Stimulated activated CD4-positive, alpha-beta T cell treated with anti-CD3 and anti-CD28 coated beads, Interleukin-4, amount 100 ng/mL, for 4 hours (primary cell): ENCODE data around the gene ABHD6.
"Not testable (repeated sequence)": the region's sequence is repeated elsewhere in the genome, so short reads cannot be mapped to it uniquely, and the experiment has no call there.

ENCODE experiments used
- DNase-seq, 2 experiments: peaks; one replicate each; pipeline ENCODE4 v3.0.0-alpha.2; 2020

The ABHD6 gene

DNA sequence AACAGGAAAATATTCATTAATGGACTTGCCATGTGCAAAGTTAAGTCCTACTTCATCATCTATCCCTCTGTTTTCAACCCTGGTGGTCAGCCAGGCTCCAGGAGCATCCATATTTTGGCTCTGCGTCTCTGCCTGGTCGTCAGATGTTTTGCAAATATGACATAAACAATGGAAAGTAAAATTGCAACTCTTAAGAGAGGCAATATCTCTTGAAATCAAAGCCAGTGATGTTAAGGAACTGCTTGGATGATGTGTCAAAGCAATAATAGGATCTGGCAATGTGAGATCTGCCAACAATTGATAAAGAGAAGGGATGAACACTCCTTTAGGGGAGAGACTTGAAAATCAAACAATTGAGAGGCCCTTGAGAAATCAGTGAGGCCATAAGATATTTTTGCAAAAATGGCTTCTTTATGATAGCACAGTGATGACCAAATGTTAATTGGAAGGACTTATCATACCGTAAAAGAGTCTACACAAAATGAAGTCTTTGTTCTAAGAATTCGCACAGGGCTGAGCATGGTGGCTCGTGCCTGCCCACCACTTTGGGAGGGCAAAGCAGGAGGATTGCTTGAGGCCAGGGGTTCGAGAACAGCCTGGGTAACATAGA, 6.5 kb downstream of the ABHD6 start:
- DNase-seq: no peak

GRCh38 chr3:58246148-58247047, 8.8 kb downstream of the ABHD6 start:
- DNase-seq: no peak

DNA sequence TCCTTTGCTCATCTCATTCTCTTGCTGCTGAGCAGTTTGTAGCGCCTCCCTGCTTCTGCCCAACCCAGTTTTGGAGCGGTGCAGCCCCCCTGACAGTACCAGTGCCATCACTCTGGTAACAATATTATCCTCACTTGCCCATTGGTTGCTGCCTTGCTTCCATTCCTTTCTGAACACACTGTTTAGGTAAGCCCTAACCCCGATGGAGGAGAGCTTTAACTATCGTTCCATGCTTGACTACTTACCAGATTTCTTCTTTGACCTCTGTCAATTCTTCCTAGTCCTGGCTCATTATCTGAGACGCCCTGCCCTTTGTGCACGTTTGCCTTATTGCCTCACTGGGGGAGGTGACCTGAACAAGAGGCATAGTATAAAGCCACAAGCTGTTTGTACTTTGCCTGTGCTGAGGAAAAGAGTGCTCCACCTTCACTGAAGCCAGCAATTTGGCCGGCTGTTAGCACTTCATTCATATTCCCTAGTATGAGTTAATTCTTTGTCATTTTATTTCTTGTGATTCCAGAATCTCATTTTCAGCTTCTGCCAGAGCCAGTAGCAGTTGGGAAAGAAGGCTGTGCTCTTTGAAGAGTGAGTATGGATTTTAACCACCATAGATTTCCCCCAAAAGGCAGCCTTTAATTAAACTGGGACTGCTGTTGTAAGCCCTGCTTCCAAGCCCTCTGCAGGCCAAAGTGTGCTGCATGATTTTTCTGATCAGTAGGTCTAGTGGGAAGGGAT, 11.9 kb downstream of the ABHD6 start:
- DNase-seq: no peak

DNA sequence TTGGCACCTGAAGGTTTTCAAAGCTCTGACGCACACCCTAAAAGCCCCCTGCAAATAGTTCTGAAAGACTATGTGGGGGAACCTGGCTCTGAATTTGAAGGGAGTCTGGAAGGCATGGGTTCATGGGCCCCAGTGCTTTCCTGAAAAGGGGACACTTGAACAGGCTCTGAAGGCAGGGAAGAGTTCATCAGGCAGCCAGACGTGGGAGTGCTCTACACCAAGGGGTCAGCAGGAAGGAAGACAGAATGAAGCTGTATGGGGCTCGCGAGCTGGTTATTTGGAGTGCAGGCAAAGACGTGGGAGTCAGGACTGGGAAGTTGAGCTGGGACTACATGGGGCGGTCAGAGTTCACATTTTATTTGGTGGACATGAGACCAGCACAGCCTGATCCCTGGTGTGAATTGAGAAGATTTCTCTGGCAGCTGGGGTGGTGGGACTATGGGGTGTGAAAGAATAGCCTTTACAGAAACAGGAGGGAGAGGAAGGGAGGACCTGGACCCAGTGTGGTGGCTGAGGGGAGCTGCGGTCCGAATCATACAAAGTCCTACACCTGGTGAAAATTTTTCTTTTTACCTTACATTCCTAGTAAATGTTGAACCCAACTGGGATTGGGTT, 12.6 kb downstream of the ABHD6 start:
- DNase-seq: no peak

- no peak for DNase-seq
These were observed 14.0 kb downstream of the ABHD6 start for GRCh38 chr3:58251631-58252035.

DNA sequence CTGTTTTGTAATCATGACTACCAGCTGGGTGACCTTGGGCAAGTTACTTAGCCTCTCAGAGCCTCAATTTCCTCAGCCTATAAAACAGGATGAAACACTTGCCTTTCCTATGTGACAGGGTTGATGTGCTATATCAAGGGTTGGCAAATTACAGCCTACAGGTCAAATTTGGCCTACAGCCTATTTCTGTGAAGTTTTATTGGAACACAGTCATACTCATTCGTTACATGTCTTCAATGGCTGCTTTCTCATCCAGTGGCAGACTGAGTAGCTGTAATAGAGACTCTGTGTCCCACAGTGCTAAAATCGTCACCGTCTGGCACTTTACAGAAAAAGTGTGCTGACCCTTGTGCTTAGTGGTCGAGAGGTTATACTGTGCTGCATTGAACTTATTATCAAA, 16.6 kb downstream of the ABHD6 start:
- DNase-seq: no peak

DNA sequence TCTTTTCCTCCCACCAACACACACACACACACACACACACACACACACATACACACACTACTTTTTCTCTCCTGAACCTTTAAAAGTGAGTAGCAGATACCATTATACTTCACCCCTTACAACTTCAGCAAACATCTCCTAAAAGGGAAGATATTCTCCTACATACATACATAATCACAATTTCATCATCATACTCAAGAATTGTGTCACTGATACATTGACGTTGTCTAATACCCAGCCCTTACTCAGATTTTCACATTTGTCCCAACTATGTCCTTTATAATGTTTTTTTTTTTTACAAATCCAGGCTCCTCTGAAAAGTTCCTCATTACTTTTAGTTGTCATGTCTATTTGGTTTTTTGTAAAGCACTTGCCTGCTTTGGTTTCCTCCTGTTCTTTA, 18.5 kb downstream of the ABHD6 start:
- no peak for DNase-seq

GRCh38 chr3:58256511-58256910, 18.9 kb downstream of the ABHD6 start:
- no peak for DNase-seq

- no peak for DNase-seq
These were observed 20.9 kb downstream of the ABHD6 start for GRCh38 chr3:58258392-58259055.

GRCh38 chr3:58260261-58260731, 22.7 kb downstream of the ABHD6 start:
- no peak for DNase-seq

DNA sequence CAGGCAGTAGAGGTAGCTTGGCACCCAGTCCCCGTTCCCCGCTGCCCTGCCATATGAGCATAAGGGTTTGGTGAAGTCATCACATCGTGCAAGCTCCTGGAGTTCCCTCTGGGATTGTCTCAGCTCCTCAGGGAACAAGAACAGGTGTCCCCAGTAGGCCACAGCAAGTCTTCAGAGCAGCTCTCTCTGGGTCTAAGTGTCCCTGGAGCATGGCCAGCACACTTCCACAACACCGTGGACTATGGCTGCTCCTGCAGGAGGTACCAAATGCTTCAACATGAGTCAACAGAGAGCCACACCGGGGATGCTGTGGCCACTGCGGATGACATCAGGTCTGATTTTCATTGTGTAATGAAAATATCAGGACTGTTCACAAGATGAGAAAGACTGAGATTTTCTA, 23.1 kb downstream of the ABHD6 start:
- DNase-seq: no peak

GRCh38 chr3:58261954-58262666, 24.5 kb downstream of the ABHD6 start:
- DNase-seq: no peak

DNA sequence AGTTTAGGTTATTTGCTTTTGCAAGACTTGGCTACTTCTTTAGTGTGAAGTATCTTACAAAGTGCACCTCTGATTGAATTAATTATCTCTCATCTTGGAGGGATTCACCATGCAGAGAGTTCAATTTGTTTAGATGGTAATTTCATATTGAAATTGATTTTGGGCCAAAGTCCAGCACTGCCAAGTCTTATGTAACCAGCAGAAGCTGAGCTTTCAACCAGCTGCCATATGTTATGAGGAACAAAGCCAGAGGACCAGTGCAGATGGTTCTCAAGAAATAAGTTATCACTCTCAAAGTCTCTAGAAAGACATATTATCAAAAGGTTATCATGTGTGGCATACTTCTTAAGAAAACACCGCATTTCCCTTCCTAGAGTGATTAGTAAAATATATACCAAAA, 29.0 kb downstream of the ABHD6 start:
- DNase-seq: no peak

DNA sequence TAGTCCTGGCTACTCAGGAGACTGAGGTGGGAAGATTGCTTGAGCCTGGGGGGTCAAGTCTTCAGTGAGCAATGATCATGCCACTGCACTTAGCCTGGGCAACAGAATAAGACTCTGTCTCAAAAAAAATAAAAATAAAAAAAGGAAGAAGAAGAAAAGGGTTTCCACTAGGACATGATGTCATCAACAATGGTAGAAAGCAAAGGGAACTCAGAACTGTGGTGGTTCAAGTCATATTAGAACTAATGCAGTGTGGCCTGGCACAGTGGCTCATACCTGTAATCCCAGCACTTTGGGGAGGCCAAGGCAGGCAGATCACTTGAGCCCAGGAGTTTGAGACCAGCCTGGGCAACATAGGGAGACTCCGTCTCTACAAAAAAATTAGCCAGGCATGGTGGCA, 30.0 kb downstream of the ABHD6 start:
- DNase-seq: not testable (repeated sequence)

GRCh38 chr3:58269356-58269755, 31.8 kb downstream of the ABHD6 start:
- no peak for DNase-seq

- no peak for DNase-seq
These were observed 32.9 kb downstream of the ABHD6 start for GRCh38 chr3:58270485-58270884.

GRCh38 chr3:58271901-58272501, 34.4 kb downstream of the ABHD6 start:
- DNase-seq: no peak

DNA sequence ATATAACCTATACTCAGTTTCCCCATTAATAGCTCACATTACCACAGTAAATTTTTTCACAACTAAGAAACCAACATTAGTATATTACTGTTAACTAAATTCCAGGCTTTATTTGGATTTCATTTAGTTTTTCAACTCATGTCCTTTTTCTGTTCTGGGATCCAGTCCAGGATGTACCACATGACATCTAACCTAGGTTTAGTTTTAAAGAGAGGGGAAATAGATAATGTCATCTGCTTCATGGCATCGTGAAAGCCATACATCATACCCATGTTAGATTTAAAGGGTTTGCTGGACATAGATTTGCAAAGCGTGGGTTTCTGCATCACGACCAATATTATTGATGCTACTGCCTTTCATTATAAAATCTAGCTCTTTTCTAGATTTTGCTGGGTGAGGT, 35.3 kb downstream of the ABHD6 start:
- no peak for DNase-seq

DNA sequence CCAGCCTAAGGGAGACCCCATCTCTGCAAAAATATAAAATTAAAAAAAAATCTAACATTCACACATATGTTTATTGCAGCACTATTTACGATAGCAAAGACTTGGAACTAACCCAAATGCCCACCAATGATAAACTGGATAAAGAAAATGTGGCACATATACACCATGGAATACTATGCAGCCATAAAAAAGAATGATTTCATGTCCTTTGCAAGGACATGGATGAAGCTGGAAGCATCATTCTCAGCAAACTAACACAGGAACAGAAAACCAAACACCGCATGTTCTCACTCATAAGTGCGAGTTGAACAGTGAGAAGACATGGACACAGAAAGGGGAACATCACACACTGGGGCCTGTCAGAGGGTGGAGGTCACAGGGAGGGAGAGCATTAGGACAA, 35.8 kb downstream of the ABHD6 start:
- not testable (repeated sequence) for DNase-seq

- no peak for DNase-seq
These were observed 36.5 kb downstream of the ABHD6 start for GRCh38 chr3:58274027-58274614.

- no peak for DNase-seq
These were observed 43.5 kb downstream of the ABHD6 start for GRCh38 chr3:58281069-58281468.
